ENCODE data around the gene UTF1.

The UTF1 gene

DNA sequence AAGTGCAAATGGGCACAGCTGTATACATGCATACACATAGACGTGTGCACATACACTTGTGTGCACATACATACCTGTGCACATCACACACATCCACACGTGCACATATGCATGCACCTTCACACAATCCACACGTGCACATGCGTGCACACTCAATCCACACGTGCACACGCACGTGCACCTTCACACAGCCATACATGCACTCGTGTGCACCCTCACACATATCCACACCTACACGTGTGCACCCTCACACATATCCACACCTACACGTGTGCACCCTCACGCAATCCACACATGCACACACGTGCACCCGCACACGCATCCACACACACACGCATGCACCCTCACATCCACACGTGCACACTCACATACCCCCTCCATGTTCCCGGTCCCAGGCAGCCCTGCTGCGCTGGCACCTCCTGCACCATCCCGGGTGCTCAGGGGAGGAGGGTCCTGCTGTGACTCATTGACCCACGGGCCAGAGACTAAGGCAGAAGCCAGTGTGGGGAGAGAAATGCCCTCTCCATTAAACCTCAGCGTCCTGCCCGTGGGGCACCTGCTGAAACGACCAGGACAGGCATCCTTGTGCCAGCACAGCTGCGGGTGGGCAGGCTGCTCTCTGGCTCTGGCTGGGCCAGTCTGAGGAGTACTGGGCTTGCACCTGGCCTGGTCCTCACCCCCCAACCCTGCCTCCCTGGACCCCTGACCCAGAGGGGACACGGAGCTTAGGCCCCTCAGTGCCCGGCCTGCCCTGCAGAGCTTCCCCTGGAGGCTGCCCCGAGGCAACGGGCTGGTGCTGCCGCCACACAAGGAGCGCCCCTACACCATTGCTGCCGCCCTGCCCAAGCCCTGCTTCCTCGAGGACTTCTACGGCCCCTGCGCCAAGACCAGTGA is 17.8 kb upstream of the UTF1 start:
- TF ChIP-seq, protein P1, sequence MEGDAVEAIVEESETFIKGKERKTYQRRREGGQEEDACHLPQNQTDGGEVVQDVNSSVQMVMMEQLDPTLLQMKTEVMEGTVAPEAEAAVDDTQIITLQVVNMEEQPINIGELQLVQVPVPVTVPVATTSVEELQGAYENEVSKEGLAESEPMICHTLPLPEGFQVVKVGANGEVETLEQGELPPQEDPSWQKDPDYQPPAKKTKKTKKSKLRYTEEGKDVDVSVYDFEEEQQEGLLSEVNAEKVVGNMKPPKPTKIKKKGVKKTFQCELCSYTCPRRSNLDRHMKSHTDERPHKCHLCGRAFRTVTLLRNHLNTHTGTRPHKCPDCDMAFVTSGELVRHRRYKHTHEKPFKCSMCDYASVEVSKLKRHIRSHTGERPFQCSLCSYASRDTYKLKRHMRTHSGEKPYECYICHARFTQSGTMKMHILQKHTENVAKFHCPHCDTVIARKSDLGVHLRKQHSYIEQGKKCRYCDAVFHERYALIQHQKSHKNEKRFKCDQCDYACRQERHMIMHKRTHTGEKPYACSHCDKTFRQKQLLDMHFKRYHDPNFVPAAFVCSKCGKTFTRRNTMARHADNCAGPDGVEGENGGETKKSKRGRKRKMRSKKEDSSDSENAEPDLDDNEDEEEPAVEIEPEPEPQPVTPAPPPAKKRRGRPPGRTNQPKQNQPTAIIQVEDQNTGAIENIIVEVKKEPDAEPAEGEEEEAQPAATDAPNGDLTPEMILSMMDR (IDR thresholded peaks at IDR 0.05): no peak

DNA sequence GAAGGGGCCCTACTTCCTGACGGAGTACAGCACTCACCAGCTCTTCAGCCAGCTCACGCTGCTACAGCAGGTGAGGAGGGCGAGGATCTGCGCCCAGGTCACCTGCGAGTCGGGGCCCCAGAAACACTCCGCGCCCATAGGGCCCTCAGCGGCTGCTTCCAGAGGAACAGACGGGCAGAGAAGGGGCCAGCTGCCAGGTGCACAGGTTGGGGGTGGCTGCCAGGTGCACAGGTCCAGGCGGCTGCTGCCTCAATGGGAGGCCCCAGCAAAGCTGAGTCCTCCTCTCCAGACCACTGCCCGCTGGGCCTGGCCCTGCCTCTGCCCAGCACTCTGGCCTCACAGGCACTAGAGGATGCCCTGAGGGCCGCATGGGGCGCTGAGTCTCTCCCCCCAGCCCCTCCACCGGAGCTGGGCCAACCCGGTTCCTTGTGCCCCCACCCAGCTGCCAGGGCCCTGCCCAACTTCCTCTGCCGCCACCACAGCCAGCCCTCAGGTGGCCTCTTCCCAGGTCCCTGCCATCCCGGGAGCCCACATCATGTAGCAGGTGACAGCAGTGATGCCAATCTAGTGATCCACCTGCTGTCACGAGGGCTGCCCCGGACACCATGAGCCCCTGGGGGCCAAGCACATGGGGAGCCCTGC is 17.0 kb upstream of the UTF1 start:
- TF ChIP-seq, protein P1 (IDR thresholded peaks at IDR 0.05): no peak

DNA sequence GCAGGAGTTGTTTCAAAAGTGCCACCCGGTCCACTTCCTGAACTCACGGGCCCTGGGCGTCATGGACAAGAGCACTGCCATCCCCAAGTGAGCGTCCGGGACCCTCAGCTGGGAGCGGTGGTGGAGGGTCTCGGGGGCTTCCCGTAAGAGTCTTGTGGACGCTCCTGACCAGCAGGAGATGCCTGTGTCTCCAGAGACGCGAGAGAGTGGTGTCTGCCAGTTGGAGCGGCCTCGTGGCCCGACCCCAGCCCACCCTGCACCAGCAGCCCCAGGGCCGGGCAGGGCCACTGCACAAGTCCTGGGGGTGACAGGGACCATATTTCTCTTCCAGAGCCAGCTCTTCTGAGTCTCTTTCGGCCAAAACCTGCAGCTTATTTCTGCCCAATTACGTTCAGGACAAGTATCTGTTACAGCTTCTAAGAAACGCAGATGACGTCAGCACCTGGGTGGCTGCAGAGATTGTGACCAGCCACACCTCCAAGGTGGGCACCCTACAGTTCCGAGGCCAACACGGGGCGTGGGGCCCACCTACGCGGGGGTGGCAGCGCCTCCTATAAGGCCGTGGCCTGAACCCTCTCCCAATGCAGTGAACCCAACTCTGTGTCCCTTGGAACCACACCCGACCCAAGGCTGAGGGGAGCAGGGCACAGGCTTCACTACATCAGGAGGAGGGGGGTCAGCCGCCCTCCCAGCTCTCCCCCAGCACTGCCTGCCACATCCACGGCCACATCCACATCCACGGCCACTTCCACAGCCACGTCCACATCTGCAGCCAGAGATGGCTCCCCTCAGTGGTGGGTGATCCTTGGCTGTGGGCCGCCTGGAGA is 16.2 kb upstream of the UTF1 start:
- TF ChIP-seq, protein P1 (IDR thresholded peaks at IDR 0.05): no peak

DNA sequence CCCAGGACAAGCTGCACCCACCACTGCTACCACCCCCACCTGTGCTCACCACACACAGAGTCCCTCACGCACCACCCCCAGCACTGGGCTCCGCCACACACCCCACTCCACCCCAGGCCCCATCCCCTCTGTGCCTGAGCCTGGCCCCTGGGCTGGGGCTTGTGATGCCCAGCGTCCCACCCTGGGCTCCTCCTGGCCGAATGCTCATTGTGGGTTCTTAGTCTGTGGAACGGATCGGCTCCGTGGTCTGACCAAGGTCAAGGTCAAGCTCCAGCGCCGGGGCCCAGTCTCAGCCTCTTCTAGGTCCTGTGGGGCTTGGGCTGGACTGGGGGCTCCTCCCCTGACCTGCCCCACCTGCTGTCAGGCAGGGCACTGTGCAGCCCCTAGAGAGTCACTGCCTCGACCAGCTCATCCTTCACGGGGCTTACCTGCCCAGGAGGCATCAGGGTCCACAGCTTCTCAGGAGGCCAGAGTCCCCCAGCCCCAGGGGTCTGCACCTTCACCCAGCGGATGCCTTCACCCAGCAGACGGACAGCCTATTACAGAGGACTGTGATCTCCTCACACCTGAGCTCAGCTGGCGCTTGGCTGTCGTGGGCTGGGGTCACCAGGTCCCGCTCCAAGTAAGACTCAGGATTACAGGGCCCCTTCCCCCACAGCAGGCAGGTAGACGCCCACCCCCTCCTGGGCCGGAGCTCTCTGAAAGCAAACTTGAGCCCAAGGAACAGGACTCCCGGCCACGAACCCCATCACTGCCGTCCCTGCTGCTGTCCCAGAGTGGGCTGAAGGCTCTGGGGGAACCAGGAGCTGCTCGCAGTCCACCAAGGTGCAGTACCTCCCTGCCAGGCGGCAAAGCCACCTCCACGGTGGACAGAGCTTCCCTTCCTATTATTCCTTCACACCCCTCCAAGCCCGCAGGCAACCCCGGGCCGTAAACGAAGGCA is 15.3 kb upstream of the UTF1 start:
- TF ChIP-seq, protein P1 (IDR thresholded peaks at IDR 0.05): no peak

DNA sequence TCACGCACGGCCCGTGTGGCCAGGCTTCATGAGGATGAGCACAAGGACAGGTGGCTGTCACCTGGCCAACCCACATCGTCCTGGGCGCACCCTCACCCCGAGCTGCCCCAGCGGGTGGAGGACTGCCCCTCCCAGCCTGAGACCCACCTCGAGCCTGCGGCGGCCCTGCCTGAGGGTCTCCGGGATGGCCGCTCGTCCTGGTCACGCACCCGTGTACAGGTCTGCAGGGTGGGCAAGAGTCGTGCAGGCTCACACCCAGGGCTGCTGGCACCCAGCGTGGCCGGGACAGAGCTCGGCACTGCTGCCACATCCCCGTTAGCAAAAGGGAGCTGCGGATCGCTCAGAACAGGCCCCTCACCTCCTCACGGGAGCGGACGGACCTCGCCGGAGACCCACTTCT is 14.4 kb upstream of the UTF1 start:
- TF ChIP-seq, protein P1 (IDR thresholded peaks at IDR 0.05): no peak

DNA sequence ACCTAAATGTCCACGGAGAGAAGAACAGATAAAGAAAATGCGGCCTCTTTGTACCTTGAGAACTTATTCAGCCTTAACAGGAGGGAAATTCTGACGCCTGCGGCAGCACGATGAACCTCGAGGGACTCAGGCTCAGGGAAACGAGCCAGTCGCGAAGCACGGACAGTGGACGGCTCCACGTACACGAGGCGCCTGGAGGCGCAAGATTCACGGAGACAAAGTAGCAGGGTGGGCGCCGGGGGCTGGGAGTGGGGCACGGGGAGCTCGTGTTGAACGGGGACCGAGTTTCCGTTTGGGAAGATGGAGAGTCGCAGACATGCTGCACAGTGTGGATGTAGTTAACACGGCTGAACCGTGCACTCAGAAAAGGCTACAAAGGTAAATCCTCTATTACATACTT is 13.2 kb upstream of the UTF1 start:
- TF ChIP-seq, protein P1 (IDR thresholded peaks at IDR 0.05): no peak
